K562 (cell line): ENCODE results near the gene RNU6-8. TPM values are rescaled to one million over a fixed set of nuclear protein-coding genes. Genes with fewer than 3 reads are reported as not detected.

Source experiments
- BHLHE40 ChIP-seq: IDR thresholded peaks from 2 replicates; pipeline ENCODE4 v1.6.1; 2011; ENCODE audit warnings: low read length, improper control_type of control experiment
- CAMTA2 ChIP-seq: fragments of 250-450 bp; sonication (Bioruptor Pico); conservative IDR thresholded peaks from 2 replicates; pipeline ENCODE4 v1.5.1; 2022
- CTCFL ChIP-seq: IDR thresholded peaks from 2 replicates; pipeline ENCODE4 v1.6.1; 2011; ENCODE audit warnings: borderline replicate concordance, low read depth, mild to moderate bottlenecking, moderate library complexity, low read length; ENCODE audit not compliant: insufficient read depth, poor library complexity, severe bottlenecking
- E2F4 ChIP-seq: sonication (generic); formaldehyde crosslinking; IDR thresholded peaks from 2 replicates; pipeline ENCODE4 v1.8.0; 2022; ENCODE audit warnings: mild to moderate bottlenecking, low read depth, missing genetic modification reagents
- EZH2 ChIP-seq: IDR thresholded peaks from 2 replicates; pipeline ENCODE4 v1.6.1; 2012; ENCODE audit warnings: low read depth, mild to moderate bottlenecking, inconsistent platforms, low read length, borderline replicate concordance
- GABPB1 ChIP-seq: sonication (generic); formaldehyde crosslinking; IDR thresholded peaks from 2 replicates; pipeline ENCODE4 v1.8.0; 2022; ENCODE audit warnings: mild to moderate bottlenecking, missing genetic modification reagents
- HEY1 ChIP-seq: fragments of 250-450 bp; sonication (Bioruptor Pico); IDR thresholded peaks from 2 replicates; pipeline ENCODE4 v1.5.0; 2020; ENCODE audit warnings: mild to moderate bottlenecking, moderate library complexity, borderline replicate concordance
- IRF1 ChIP-seq: sonication (generic); formaldehyde crosslinking; IDR thresholded peaks from 2 replicates; pipeline ENCODE4 v1.8.0; 2022; ENCODE audit warnings: missing genetic modification reagents, mild to moderate bottlenecking, borderline replicate concordance
- MYC ChIP-seq, 2 experiments: fragments of 250-450 bp in 1 of 2; sonication (Bioruptor Pico) in 1 of 2; IDR thresholded peaks; 2 replicates each; pipeline versions ENCODE4 v1.5.1 to v1.6.1; 2012 to 2021; ENCODE audit warnings: low read depth in 2 of 2, borderline replicate concordance in 1 of 2, improper control_type of control experiment in 1 of 2, low read length in 1 of 2, mild to moderate bottlenecking in 1 of 2, moderate library complexity in 1 of 2
- NCOR1 ChIP-seq: fragments of 450-650 bp; IDR thresholded peaks from 2 replicates; pipeline ENCODE4 v1.6.1; 2016; ENCODE audit warnings: mild to moderate bottlenecking, moderate library complexity
- POLR2H ChIP-seq: IDR thresholded peaks from 2 replicates; pipeline ENCODE4 v1.6.1; 2016; ENCODE audit warnings: missing genetic modification characterization, low read depth, mild to moderate bottlenecking, control low read depth, missing compliant biosample characterization, moderate library complexity
- RBFOX2 ChIP-seq: fragments of 200-400 bp; formaldehyde crosslinking; IDR thresholded peaks from 2 replicates; pipeline ENCODE4 v1.6.1; 2017; ENCODE audit warnings: low read depth, mild to moderate bottlenecking, low read length, moderate library complexity
- TCF7 ChIP-seq: sonication (generic); IDR thresholded peaks from 2 replicates; pipeline ENCODE4 v1.6.1; 2016; ENCODE audit warnings: antibody characterized with exemption, borderline replicate concordance
- TCF7L2 ChIP-seq: fragments of 150-350 bp; IDR thresholded peaks from 2 replicates; pipeline ENCODE4 v1.6.1; 2016; ENCODE audit warnings: low read depth, mild to moderate bottlenecking, low read length, moderate library complexity
- THRAP3 ChIP-seq: fragments of 450-650 bp; IDR thresholded peaks from 2 replicates; pipeline ENCODE4 v1.6.1; 2016; ENCODE audit warnings: mild to moderate bottlenecking, inconsistent platforms, borderline replicate concordance
- ZKSCAN3 ChIP-seq: fragments of 250-450 bp; sonication (Bioruptor Pico); IDR thresholded peaks from 2 replicates; pipeline ENCODE4 v1.4.0; 2020
- ZMIZ1 ChIP-seq, 2 experiments: fragments of 150-350 bp in 1 of 2; IDR thresholded peaks; 2 replicates each; pipeline ENCODE4 v1.6.1; 2012 to 2016; ENCODE audit warnings: low read depth in 2 of 2, low read length in 2 of 2, mild to moderate bottlenecking in 1 of 2, moderate library complexity in 1 of 2
- ZNF239 ChIP-seq: fragments of 250-450 bp; sonication (Bioruptor Pico); IDR thresholded peaks from 2 replicates; pipeline ENCODE4 v1.4.0; 2020; ENCODE audit warnings: mild to moderate bottlenecking
- ZNF347 ChIP-seq: fragments of 450-650 bp; formaldehyde crosslinking; IDR thresholded peaks from 2 replicates; pipeline ENCODE4 v1.4.0; 2020; ENCODE audit warnings: low read depth, mild to moderate bottlenecking, moderate library complexity
- ZNF384 ChIP-seq: IDR thresholded peaks from 2 replicates; pipeline ENCODE4 v1.6.1; 2012; ENCODE audit warnings: low read depth, low read length, improper control_type of control experiment
- ZNF778 ChIP-seq: fragments of 450-650 bp; formaldehyde crosslinking; IDR thresholded peaks from 2 replicates; pipeline ENCODE4 v1.4.0; 2020; ENCODE audit warnings: mild to moderate bottlenecking, moderate library complexity
- polyA plus RNA-seq, 8 experiments: library from polyadenylated mRNA; depleted of rRNA in 4 of 8; stranded (reverse) in 5 of 8; unstranded in 3 of 8; fragments of >200 nt; fragmentation: Nextera tagmentation in 2 of 8; fragmentation: Illumina TruSeq in 1 of 8; extraction: Ambion mirVana in 2 of 8; extraction: Trizol in 1 of 8; gene quantifications; 2 replicates each; pipeline versions ENCODE4 v1.2.1 to v1.2.3, GENCODE V29; 2011 to 2014; ENCODE audit warnings: inconsistent platforms in 1 of 8, missing spikeins in 1 of 8
- total RNA-seq, 7 experiments: library from RNA; depleted of rRNA in 6 of 7; stranded (reverse); fragments of >200 nt in 6 of 7; fragmentation: Illumina TruSeq in 2 of 7; extraction: Trizol in 2 of 7; gene quantifications; 2 replicates each; pipeline versions ENCODE4 v1.2.1 to v1.2.3, GENCODE V29; 2011 to 2021; ENCODE audit warnings: low replicate concordance in 1 of 7

The RNU6-8 gene
- total and polyA plus RNA-seq, 9 of the 15 experiments (the other 6 are each of a cell fraction or from before 2014, with no cell fraction given) = not detected

GRCh38 chr14:32224737-32225377 lies 21.8 kb upstream of the RNU6-8 start (continued):
- no peak for TF ChIP-seq MYC (IDR thresholded peaks at IDR 0.05; ENCODE audit: low read depth, low read length)
- no peak for TF ChIP-seq MYC (CRISPR knock-in tag; IDR thresholded peaks at IDR 0.05; ENCODE audit: borderline replicate concordance, low read depth)
- peak; percentile 23 for TF ChIP-seq CTCFL
- no peak for TF ChIP-seq THRAP3
- no peak for TF ChIP-seq ZNF384
- no peak for TF ChIP-seq GABPB1
- no peak for TF ChIP-seq NCOR1
- no peak for TF ChIP-seq ZNF347 (CRISPR knock-in tag)
- TF ChIP-seq IRF1 (CRISPR knock-in tag) = no peak
- no peak for TF ChIP-seq E2F4
- TF ChIP-seq ZKSCAN3 = no peak
- no peak for TF ChIP-seq POLR2H (tag)
- no peak for TF ChIP-seq CAMTA2 (CRISPR knock-in tag)
- no peak for TF ChIP-seq EZH2
- no peak for TF ChIP-seq HEY1 (CRISPR knock-in tag)
- no peak for TF ChIP-seq ZNF778 (CRISPR knock-in tag)
- TF ChIP-seq BHLHE40 = no peak
- no peak for TF ChIP-seq ZNF239 (CRISPR knock-in tag)
- TF ChIP-seq TCF7 = no peak
- no peak for TF ChIP-seq RBFOX2
- no peak for TF ChIP-seq ZMIZ1 (IDR thresholded peaks at IDR 0.05; ENCODE audit: low read depth in 2 of 2, low read length in 2 of 2)
- TF ChIP-seq TCF7L2 = no peak
